HFF-Myc (cell line): ENCODE measurements around the gene ZMYND8.
"Not testable (repeated sequence)": the region's sequence is repeated elsewhere in the genome, so short reads cannot be mapped to it uniquely, and the experiment has no call there.

Source experiments
- DNase-seq: peaks from one replicate; pipeline ENCODE4 v3.0.0-alpha.2; 2011; ENCODE audit warnings: low read depth; ENCODE audit errors: extremely low read depth
- H3K4me3 ChIP-seq: replicated peaks from 2 replicates; pipeline ENCODE4 v1.5.1; 2011; ENCODE audit warnings: low read depth, mild to moderate bottlenecking, control low read depth, low read length
- CTCF ChIP-seq: IDR thresholded peaks from 2 replicates; pipeline ENCODE4 v1.5.1; 2012; ENCODE audit warnings: mild to moderate bottlenecking, low read depth, low read length, control low read depth; ENCODE audit errors: missing control alignments

Gene ZMYND8

GRCh38 chr20:47212606-47213207 is 143.8 kb downstream of the ZMYND8 start:
- no peak overlapping the region for H3K4me3 ChIP-seq
- no peak for TF ChIP-seq CTCF
- DNase-seq, result no peak

- TF ChIP-seq CTCF, result no peak
- DNase-seq, result no peak
These were observed 145.5 kb downstream of the ZMYND8 start for GRCh38 chr20:47211036-47211435.

GRCh38 chr20:47210470-47210869 is 146.0 kb downstream of the ZMYND8 start:
- no peak for TF ChIP-seq CTCF
- no peak overlapping the region for H3K4me3 ChIP-seq
- DNase-seq, result no peak

More at GRCh38 chr20:47211036-47211435, 145.5 kb downstream of the ZMYND8 start:
- no peak overlapping the region for H3K4me3 ChIP-seq

GRCh38 chr20:47209982-47210381 is 146.5 kb downstream of the ZMYND8 start:
- DNase-seq, result no peak
- TF ChIP-seq CTCF, result no peak
- no peak overlapping the region for H3K4me3 ChIP-seq

- no peak overlapping the region for H3K4me3 ChIP-seq
- TF ChIP-seq CTCF, result no peak
- no peak for DNase-seq
These were observed 147.8 kb downstream of the ZMYND8 start for GRCh38 chr20:47208534-47209174.

GRCh38 chr20:47206962-47207641 is 149.4 kb downstream of the ZMYND8 start:
- TF ChIP-seq CTCF, result no peak
- H3K4me3 ChIP-seq, result no peak overlapping the region
- no peak for DNase-seq

- not testable (repeated sequence) for H3K4me3 ChIP-seq, DNase-seq
These were observed 149.9 kb downstream of the ZMYND8 start for GRCh38 chr20:47206552-47206951.
